ENCODE results near the gene CHRNB1. TPM values are rescaled to one million over a fixed set of nuclear protein-coding genes. Genes with fewer than 3 reads are reported as not detected.

CHRNB1 gene
- total and polyA plus RNA-seq, 4 donors, result 7.0 to 11.9 (median 10.6) TPM

- ATAC-seq (ENCODE audit: insufficient read depth, low FRiP score), result no peak
- no peak for DNase-seq
- Histone ChIP-seq H3K27me3 (ENCODE audit: control insufficient read depth in 3 of 3, insufficient read depth in 3 of 3, low read length in 2 of 3) (no peaks in the 10 kb centered on the region), H3K36me3 (ENCODE audit: control insufficient read depth in 4 of 4, insufficient read depth in 4 of 4, low read length in 4 of 4) (peaks cover 0 to 11% (median 5%) of the 10 kb centered on the region in 4 donors), H3K9ac (ENCODE audit: insufficient read depth in 1 of 2, low read length in 2 of 2) (no peak overlapping the region), H3K4me1 (ENCODE audit: control insufficient read depth in 5 of 5, insufficient read depth in 5 of 5, low read length in 5 of 5) (peaks cover 0 to 12% (median 0%) of the 10 kb centered on the region in 5 donors), H3K4me3 (no peak overlapping the region), H3K27ac (ENCODE audit: low read depth in 1 of 2, low read length in 1 of 2) (no peak overlapping the region), H3K9me3 (ENCODE audit: control insufficient read depth in 4 of 4, insufficient read depth in 3 of 4, low read length in 3 of 4) (no peaks in the 10 kb centered on the region)
- 81 to 91% methylated on average over 6 of the region's 6 CpGs for WGBS, 2 donors
- no peak for TF ChIP-seq CTCF (IDR thresholded peaks at IDR 0.05; ENCODE audit: control extremely low read depth, extremely low read depth)
These were observed 28.5 kb upstream of the CHRNB1 start for GRCh38 chr17:7416323-7416722.

GRCh38 chr17:7417056-7417655 lies 27.7 kb upstream of the CHRNB1 start:
- no peak for TF ChIP-seq CTCF (IDR thresholded peaks at IDR 0.05; ENCODE audit: control extremely low read depth, extremely low read depth)
- ATAC-seq (ENCODE audit: insufficient read depth, low FRiP score) (no peak), DNase-seq (no peak)
- Histone ChIP-seq H3K4me3 (no peak overlapping the region), H3K9ac (ENCODE audit: insufficient read depth in 1 of 2, low read length in 2 of 2) (no peak overlapping the region), H3K9me3 (ENCODE audit: control insufficient read depth in 4 of 4, insufficient read depth in 3 of 4, low read length in 3 of 4) (no peaks in the 10 kb centered on the region), H3K36me3 (ENCODE audit: control insufficient read depth in 4 of 4, insufficient read depth in 4 of 4, low read length in 4 of 4) (peaks cover 0 to 11% (median 5%) of the 10 kb centered on the region in 4 donors), H3K27ac (ENCODE audit: low read depth in 1 of 2, low read length in 1 of 2) (no peak overlapping the region), H3K27me3 (ENCODE audit: control insufficient read depth in 3 of 3, insufficient read depth in 3 of 3, low read length in 2 of 3) (no peaks in the 10 kb centered on the region), H3K4me1 (ENCODE audit: control insufficient read depth in 5 of 5, insufficient read depth in 5 of 5, low read length in 5 of 5) (peaks cover 0 to 12% (median 0%) of the 10 kb centered on the region in 5 donors)
- whole genome bisulfite sequencing, 2 donors, result 96% methylated on average over 45 to 54 of the region's 54 CpGs

GRCh38 chr17:7418472-7419152 lies 26.2 kb upstream of the CHRNB1 start:
- H3K36me3 ChIP-seq (ENCODE audit: control insufficient read depth in 4 of 4, insufficient read depth in 4 of 4, low read length in 4 of 4), result peaks cover 0 to 11% (median 5%) of the 10 kb centered on the region in 4 donors
- no peaks in the 10 kb centered on the region for H3K9me3 ChIP-seq (ENCODE audit: control insufficient read depth in 4 of 4, insufficient read depth in 3 of 4, low read length in 3 of 4)
- no peak for TF ChIP-seq CTCF (IDR thresholded peaks at IDR 0.05; ENCODE audit: control extremely low read depth, extremely low read depth)
- H3K27ac ChIP-seq (ENCODE audit: low read depth in 1 of 2, low read length in 1 of 2), result no peak overlapping the region
- DNase-seq, result no peak
- H3K27me3 ChIP-seq (ENCODE audit: control insufficient read depth in 3 of 3, insufficient read depth in 3 of 3, low read length in 2 of 3), result no peaks in the 10 kb centered on the region
- peaks cover 0 to 12% (median 0%) of the 10 kb centered on the region in 5 donors for H3K4me1 ChIP-seq (ENCODE audit: control insufficient read depth in 5 of 5, insufficient read depth in 5 of 5, low read length in 5 of 5)
- ATAC-seq (ENCODE audit: insufficient read depth, low FRiP score), result no peak
- H3K9ac ChIP-seq (ENCODE audit: insufficient read depth in 1 of 2, low read length in 2 of 2), result no peak overlapping the region
- 73 to 78% methylated on average over 18 of the region's 18 CpGs for WGBS, 2 donors
- H3K4me3 ChIP-seq, result no peak overlapping the region
